DOHH2 (cell line): Measurements from ENCODE around the gene CACNA1I.

Experiments
- EZH2phosphoT487 ChIP-seq: fragments of 200-600 bp; sonication (generic); IDR thresholded peaks from 2 replicates; pipeline ENCODE4 v1.6.1; 2017; ENCODE audit warnings: borderline replicate concordance, mild to moderate bottlenecking, antibody characterized with exemption, low read length, moderate library complexity, mixed read lengths
- TF ChIP-seq, protein P1 (sequence below): fragments of 200-600 bp; sonication (generic); IDR thresholded peaks from one replicate; pipeline ENCODE4 v1.5.1; 2014; ENCODE audit warnings: antibody characterized with exemption, mild to moderate bottlenecking, low read depth, low read length; ENCODE audit not compliant: poor library complexity, severe bottlenecking

DNA sequence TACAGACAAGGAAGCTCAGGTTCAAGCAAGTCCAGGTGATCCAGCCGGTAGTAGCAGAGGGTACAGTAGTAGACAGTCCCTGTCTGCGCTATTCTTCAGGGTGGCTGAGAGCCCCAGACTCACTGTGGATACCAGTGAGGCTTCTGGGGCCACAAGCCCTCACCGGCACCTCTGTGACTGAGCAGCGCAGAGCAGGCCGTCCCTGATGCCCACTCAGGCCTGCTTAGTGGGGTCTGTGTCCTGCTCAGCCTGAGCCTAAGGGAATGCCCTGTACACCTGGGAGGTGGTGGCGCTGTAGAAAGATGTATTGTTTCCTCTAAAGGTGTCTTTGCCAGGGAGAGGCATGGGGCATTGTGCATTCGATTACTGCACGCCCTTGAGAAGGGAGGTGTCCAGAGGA lies 143.8 kb downstream of the CACNA1I start:
- TF ChIP-seq, protein P1, sequence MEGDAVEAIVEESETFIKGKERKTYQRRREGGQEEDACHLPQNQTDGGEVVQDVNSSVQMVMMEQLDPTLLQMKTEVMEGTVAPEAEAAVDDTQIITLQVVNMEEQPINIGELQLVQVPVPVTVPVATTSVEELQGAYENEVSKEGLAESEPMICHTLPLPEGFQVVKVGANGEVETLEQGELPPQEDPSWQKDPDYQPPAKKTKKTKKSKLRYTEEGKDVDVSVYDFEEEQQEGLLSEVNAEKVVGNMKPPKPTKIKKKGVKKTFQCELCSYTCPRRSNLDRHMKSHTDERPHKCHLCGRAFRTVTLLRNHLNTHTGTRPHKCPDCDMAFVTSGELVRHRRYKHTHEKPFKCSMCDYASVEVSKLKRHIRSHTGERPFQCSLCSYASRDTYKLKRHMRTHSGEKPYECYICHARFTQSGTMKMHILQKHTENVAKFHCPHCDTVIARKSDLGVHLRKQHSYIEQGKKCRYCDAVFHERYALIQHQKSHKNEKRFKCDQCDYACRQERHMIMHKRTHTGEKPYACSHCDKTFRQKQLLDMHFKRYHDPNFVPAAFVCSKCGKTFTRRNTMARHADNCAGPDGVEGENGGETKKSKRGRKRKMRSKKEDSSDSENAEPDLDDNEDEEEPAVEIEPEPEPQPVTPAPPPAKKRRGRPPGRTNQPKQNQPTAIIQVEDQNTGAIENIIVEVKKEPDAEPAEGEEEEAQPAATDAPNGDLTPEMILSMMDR: no peak
- TF ChIP-seq EZH2phosphoT487: no peak
